HepG2 (cell line): ENCODE data around the gene PFN4. TPM values are rescaled to one million over a fixed set of nuclear protein-coding genes. Genes with fewer than 3 reads are reported as not detected.
A peak's percentile ranks its signal among the peaks of the same experiment; 100 is the strongest.

ENCODE experiments used
- HDAC1 ChIP-seq: sonication (generic); formaldehyde crosslinking; IDR thresholded peaks from 2 replicates; pipeline ENCODE4 v1.5.1; 2020; ENCODE audit warnings: mild to moderate bottlenecking, missing genetic modification reagents
- KDM2A ChIP-seq: sonication (generic); formaldehyde crosslinking; IDR thresholded peaks from 2 replicates; pipeline ENCODE4 v1.4.0; 2020; ENCODE audit warnings: low read depth, missing genetic modification reagents, borderline replicate concordance
- LCORL ChIP-seq, 2 experiments: fragments of 450-650 bp in 1 of 2; sonication (generic) in 1 of 2; formaldehyde crosslinking in 1 of 2; IDR thresholded peaks; 2 replicates each; pipeline versions ENCODE4 v1.5.0 to v1.6.1; 2017 to 2020; ENCODE audit warnings: antibody characterized with exemption in 1 of 2, missing genetic modification reagents in 1 of 2
- RXRB ChIP-seq: IDR thresholded peaks from 2 replicates; pipeline ENCODE4 v1.6.1; 2016; ENCODE audit warnings: borderline replicate concordance, missing genetic modification reagents, missing compliant biosample characterization
- SETDB1 ChIP-seq: sonication (generic); formaldehyde crosslinking; IDR thresholded peaks from 2 replicates; pipeline ENCODE4 v1.5.1; 2020; ENCODE audit warnings: missing genetic modification reagents, mild to moderate bottlenecking, borderline replicate concordance
- SIX1 ChIP-seq: sonication (generic); formaldehyde crosslinking; IDR thresholded peaks from 2 replicates; pipeline ENCODE4 v1.4.0; 2020; ENCODE audit warnings: missing genetic modification reagents, borderline replicate concordance
- SOX13 ChIP-seq, 3 experiments: fragments of 450-650 bp in 1 of 3; sonication (generic) in 1 of 3; formaldehyde crosslinking in 1 of 3; IDR thresholded peaks in 2 of 3; conservative IDR thresholded peaks in 1 of 3; 2 replicates each; pipeline versions ENCODE4 v1.5.0 to v1.6.1; 2016 to 2020; ENCODE audit warnings: antibody characterized with exemption in 1 of 3, mild to moderate bottlenecking in 1 of 3, missing compliant biosample characterization in 1 of 3, missing genetic modification reagents in 1 of 3, moderate library complexity in 1 of 3
- SRSF4 ChIP-seq: fragments of 200-400 bp; formaldehyde crosslinking; IDR thresholded peaks from one replicate; pipeline ENCODE4 v1.6.1; 2018; ENCODE audit warnings: mild to moderate bottlenecking, low read depth, low read length, moderate library complexity; ENCODE audit not compliant: poor library complexity, severe bottlenecking
- TBX2 ChIP-seq: sonication (generic); formaldehyde crosslinking; IDR thresholded peaks from 2 replicates; pipeline ENCODE4 v1.5.0; 2020; ENCODE audit warnings: missing genetic modification reagents, mild to moderate bottlenecking, borderline replicate concordance
- TRAFD1 ChIP-seq: sonication (generic); formaldehyde crosslinking; IDR thresholded peaks from 2 replicates; pipeline ENCODE4 v1.5.1; 2020; ENCODE audit warnings: missing genetic modification reagents, mild to moderate bottlenecking, borderline replicate concordance
- U2AF2 ChIP-seq: fragments of 200-400 bp; formaldehyde crosslinking; IDR thresholded peaks from 2 replicates; pipeline ENCODE4 v1.6.1; 2017; ENCODE audit warnings: low read depth, mild to moderate bottlenecking, low read length
- ZNF292 ChIP-seq: sonication (generic); formaldehyde crosslinking; IDR thresholded peaks from 2 replicates; pipeline ENCODE4 v1.8.1; 2022; ENCODE audit warnings: mild to moderate bottlenecking, low read depth, missing genetic modification reagents, borderline replicate concordance
- ZNF431 ChIP-seq: sonication (generic); formaldehyde crosslinking; IDR thresholded peaks from 2 replicates; pipeline ENCODE4 v1.9.0; 2022; ENCODE audit warnings: missing genetic modification reagents, low read depth, mild to moderate bottlenecking, borderline replicate concordance
- ZNF441 ChIP-seq: sonication (generic); formaldehyde crosslinking; IDR thresholded peaks from 2 replicates; pipeline ENCODE4 v1.7.0; 2021; ENCODE audit warnings: missing genetic modification reagents, borderline replicate concordance
- ZSCAN12 ChIP-seq: sonication (generic); formaldehyde crosslinking; IDR thresholded peaks from 2 replicates; pipeline ENCODE4 v1.9.0; 2021; ENCODE audit warnings: mild to moderate bottlenecking, missing genetic modification reagents
- polyA plus RNA-seq, 8 experiments: library from polyadenylated mRNA; depleted of rRNA in 3 of 8; stranded (reverse) in 7 of 8; unstranded in 1 of 8; fragments of >200 nt; fragmentation: Illumina TruSeq in 4 of 8; extraction: Trizol in 4 of 8; gene quantifications; 2 replicates each; pipeline versions ENCODE4 v1.2.1 to v1.2.3, GENCODE V29; 2011 to 2016; ENCODE audit warnings: low read depth in 4 of 8, missing spikeins in 1 of 8, mixed read lengths in 1 of 8; ENCODE audit not compliant: insufficient read depth in 1 of 8
- total RNA-seq, 5 experiments: library from RNA; depleted of rRNA; stranded (reverse); fragments of >200 nt; fragmentation: Illumina TruSeq; extraction: Trizol; gene quantifications; 2 replicates each; pipeline ENCODE4 v1.2.3, GENCODE V29; 2016; ENCODE audit warnings: low read depth in 1 of 5
- TF ChIP-seq, protein P1 (sequence below): sonication (generic); formaldehyde crosslinking; IDR thresholded peaks from 2 replicates; pipeline ENCODE4 v1.9.0; 2021; ENCODE audit warnings: missing genetic modification reagents, mild to moderate bottlenecking, borderline replicate concordance
- TF ChIP-seq, protein P2 (sequence below): sonication (generic); formaldehyde crosslinking; IDR thresholded peaks from 2 replicates; pipeline ENCODE4 v1.5.0; 2020; ENCODE audit warnings: mild to moderate bottlenecking, missing genetic modification reagents
- TF ChIP-seq, protein P3 (sequence below): sonication (generic); formaldehyde crosslinking; IDR thresholded peaks from 2 replicates; pipeline ENCODE4 v1.4.0; 2020; ENCODE audit warnings: missing genetic modification reagents

The PFN4 gene
- total and polyA plus RNA-seq, 2 of the 13 experiments (the other 11 are each of a cell fraction or from before 2014, with no cell fraction given), result 0.12 to 0.20 TPM

GRCh38 chr2:24123195-24123921, at the start of gene PFN4, which contains the start of gene FAM228B (continued):
- TF ChIP-seq SETDB1 (CRISPR knock-in tag) (no peak), ZSCAN12 (0 out of 2 replicates have a peak, but pooled peaks have one; percentile 22), ZNF292 (CRISPR knock-in tag) (no peak), KDM2A (peak; percentile 39), ZNF441 (CRISPR knock-in tag) (peak; percentile 77; the same call in 1 of the 2 replicates), SRSF4 (no peak), TBX2 (CRISPR knock-in tag) (peak; percentile 74), U2AF2 (no peak), SOX13 (IDR thresholded peaks at IDR 0.05) (no peak), SOX13 (CRISPR knock-in tag; conservative IDR thresholded peaks at IDR 0.05 in 1 of 2, IDR thresholded peaks at IDR 0.05 in 1 of 2) (peak in 1 of 2 experiments; percentile 7; a peak in 2 of 4 replicates), ZNF431 (CRISPR knock-in tag) (peak; percentile 84; the same call in 1 of the 2 replicates), HDAC1 (CRISPR knock-in tag) (peak; percentile 84), LCORL (IDR thresholded peaks at IDR 0.05) (no peak), LCORL (CRISPR knock-in tag; IDR thresholded peaks at IDR 0.05) (peak; percentile 63; the same call in 1 of the 2 replicates), TRAFD1 (CRISPR knock-in tag) (no peak), SIX1 (CRISPR knock-in tag) (no peak), RXRB (CRISPR knock-in tag) (no peak)
- TF ChIP-seq, protein P1, sequence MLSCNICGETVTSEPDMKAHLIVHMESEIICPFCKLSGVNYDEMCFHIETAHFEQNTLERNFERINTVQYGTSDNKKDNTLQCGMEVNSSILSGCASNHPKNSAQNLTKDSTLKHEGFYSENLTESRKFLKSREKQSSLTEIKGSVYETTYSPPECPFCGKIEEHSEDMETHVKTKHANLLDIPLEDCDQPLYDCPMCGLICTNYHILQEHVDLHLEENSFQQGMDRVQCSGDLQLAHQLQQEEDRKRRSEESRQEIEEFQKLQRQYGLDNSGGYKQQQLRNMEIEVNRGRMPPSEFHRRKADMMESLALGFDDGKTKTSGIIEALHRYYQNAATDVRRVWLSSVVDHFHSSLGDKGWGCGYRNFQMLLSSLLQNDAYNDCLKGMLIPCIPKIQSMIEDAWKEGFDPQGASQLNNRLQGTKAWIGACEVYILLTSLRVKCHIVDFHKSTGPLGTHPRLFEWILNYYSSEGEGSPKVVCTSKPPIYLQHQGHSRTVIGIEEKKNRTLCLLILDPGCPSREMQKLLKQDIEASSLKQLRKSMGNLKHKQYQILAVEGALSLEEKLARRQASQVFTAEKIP (CRISPR knock-in tag), result no peak
- TF ChIP-seq, protein P2, sequence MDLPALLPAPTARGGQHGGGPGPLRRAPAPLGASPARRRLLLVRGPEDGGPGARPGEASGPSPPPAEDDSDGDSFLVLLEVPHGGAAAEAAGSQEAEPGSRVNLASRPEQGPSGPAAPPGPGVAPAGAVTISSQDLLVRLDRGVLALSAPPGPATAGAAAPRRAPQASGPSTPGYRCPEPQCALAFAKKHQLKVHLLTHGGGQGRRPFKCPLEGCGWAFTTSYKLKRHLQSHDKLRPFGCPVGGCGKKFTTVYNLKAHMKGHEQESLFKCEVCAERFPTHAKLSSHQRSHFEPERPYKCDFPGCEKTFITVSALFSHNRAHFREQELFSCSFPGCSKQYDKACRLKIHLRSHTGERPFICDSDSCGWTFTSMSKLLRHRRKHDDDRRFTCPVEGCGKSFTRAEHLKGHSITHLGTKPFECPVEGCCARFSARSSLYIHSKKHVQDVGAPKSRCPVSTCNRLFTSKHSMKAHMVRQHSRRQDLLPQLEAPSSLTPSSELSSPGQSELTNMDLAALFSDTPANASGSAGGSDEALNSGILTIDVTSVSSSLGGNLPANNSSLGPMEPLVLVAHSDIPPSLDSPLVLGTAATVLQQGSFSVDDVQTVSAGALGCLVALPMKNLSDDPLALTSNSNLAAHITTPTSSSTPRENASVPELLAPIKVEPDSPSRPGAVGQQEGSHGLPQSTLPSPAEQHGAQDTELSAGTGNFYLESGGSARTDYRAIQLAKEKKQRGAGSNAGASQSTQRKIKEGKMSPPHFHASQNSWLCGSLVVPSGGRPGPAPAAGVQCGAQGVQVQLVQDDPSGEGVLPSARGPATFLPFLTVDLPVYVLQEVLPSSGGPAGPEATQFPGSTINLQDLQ, result peak; percentile 77; the same call in 1 of the 2 replicates
- TF ChIP-seq, protein P3, sequence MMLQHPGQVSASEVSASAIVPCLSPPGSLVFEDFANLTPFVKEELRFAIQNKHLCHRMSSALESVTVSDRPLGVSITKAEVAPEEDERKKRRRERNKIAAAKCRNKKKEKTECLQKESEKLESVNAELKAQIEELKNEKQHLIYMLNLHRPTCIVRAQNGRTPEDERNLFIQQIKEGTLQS (CRISPR knock-in tag), result no peak
